Measurements from ENCODE around the gene RPS6KC1.
"Not testable (repeated sequence)": the region's sequence is repeated elsewhere in the genome, so short reads cannot be mapped to it uniquely, and the experiment has no call there.

The RPS6KC1 gene

DNA sequence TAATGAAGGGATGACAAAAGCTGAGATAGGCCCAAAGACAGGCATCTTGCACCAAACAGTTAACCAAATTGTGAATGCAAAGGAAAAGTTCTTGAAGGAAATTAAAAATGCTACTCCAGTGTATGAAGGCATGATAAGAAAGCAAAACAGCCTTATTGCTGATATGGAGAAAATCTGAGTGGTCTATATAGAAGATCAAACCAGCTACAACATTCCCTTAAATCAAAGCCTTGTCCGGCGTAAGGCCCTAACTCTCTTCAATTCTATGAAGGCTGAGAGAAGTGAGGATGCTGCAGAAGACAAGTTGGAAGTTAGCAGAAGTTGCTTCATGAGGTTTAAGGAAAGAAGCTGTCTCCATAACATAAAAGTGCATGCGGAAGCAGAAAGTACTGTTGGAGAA, 31.0 kb upstream of the RPS6KC1 start:
- H3K4me2 ChIP-seq = no peak overlapping the region
- peaks cover 1% of the 10 kb centered on the region; the same call in 1 of the 2 replicates for H3K79me2 ChIP-seq (ENCODE audit: insufficient read depth, low read depth)
- H3K4me3 ChIP-seq (IDR thresholded peaks at IDR 0.05; ENCODE audit: insufficient read depth, low read depth, low read length) = no peak overlapping the region
- no peak overlapping the region for H3K9ac ChIP-seq
- no peaks in the 10 kb centered on the region for H3K4me1 ChIP-seq (ENCODE audit: low read depth, poor library complexity, severe bottlenecking)
- no peaks in the 10 kb centered on the region for H4K20me1 ChIP-seq (ENCODE audit: insufficient read depth)
- no peaks in the 10 kb centered on the region for H3K36me3 ChIP-seq (ENCODE audit: insufficient read depth)
- H2AFZ ChIP-seq (ENCODE audit: low read depth) = no peak overlapping the region
- TF ChIP-seq, protein P1, sequence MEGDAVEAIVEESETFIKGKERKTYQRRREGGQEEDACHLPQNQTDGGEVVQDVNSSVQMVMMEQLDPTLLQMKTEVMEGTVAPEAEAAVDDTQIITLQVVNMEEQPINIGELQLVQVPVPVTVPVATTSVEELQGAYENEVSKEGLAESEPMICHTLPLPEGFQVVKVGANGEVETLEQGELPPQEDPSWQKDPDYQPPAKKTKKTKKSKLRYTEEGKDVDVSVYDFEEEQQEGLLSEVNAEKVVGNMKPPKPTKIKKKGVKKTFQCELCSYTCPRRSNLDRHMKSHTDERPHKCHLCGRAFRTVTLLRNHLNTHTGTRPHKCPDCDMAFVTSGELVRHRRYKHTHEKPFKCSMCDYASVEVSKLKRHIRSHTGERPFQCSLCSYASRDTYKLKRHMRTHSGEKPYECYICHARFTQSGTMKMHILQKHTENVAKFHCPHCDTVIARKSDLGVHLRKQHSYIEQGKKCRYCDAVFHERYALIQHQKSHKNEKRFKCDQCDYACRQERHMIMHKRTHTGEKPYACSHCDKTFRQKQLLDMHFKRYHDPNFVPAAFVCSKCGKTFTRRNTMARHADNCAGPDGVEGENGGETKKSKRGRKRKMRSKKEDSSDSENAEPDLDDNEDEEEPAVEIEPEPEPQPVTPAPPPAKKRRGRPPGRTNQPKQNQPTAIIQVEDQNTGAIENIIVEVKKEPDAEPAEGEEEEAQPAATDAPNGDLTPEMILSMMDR (conservative IDR thresholded peaks at IDR 0.05; ENCODE audit: low read depth, low read length) = no peak
- no peaks in the 10 kb centered on the region for H3K27me3 ChIP-seq (ENCODE audit: insufficient read depth, low read depth)
- no peak overlapping the region for H3K27ac ChIP-seq

DNA sequence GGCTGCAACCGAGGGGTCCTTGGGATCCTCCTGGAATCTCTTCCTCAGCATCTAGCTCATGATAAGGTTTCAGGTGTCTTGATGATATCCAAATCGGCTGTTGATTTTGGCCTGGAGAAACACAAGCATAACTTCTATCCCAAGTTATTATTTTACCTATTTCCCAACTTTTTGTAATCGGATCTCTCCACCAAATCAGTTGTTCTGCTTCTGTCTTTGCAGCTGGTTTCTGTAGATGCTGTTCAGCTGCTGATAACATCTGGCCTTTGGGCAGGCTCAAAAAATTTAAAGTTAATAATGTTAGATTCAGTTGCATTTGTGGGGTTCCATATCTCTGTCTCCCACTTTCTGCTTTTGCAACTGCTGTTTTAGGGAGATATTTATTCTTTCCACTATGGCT, 24.0 kb upstream of the RPS6KC1 start:
- not testable (repeated sequence) for H3K4me3 ChIP-seq (IDR thresholded peaks at IDR 0.05; ENCODE audit: insufficient read depth, low read depth, low read length); H4K20me1 ChIP-seq (ENCODE audit: insufficient read depth); H3K36me3 ChIP-seq (ENCODE audit: insufficient read depth); H3K9ac ChIP-seq; H2AFZ ChIP-seq (ENCODE audit: low read depth); H3K4me1 ChIP-seq (ENCODE audit: low read depth, poor library complexity, severe bottlenecking); H3K4me2 ChIP-seq; H3K27ac ChIP-seq; H3K79me2 ChIP-seq (ENCODE audit: insufficient read depth, low read depth); H3K27me3 ChIP-seq (ENCODE audit: insufficient read depth, low read depth)

DNA sequence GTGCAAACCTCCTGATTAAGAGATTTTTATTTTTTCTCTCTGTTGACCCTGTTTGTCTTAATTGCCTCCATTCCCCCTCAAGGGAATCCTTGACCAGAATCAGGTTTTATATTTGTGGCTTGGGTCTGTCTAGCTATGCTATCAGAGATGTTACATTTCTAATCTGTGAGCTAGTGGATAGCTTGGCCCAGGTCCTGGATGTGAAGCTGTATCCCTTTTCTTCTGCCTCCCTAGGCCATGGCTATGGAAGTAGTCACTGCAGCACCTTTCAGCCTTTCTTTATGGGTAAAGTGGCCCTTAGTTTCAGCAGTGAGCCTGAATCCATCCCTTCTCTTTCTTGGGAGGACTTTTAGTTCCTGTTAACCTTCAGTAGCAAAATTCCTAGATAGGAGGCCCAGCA, 18.4 kb upstream of the RPS6KC1 start:
- no peak overlapping the region for H3K27ac ChIP-seq
- TF ChIP-seq, protein P1 (conservative IDR thresholded peaks at IDR 0.05; ENCODE audit: low read depth, low read length) = no peak
- no peak overlapping the region for H3K4me2 ChIP-seq

DNA sequence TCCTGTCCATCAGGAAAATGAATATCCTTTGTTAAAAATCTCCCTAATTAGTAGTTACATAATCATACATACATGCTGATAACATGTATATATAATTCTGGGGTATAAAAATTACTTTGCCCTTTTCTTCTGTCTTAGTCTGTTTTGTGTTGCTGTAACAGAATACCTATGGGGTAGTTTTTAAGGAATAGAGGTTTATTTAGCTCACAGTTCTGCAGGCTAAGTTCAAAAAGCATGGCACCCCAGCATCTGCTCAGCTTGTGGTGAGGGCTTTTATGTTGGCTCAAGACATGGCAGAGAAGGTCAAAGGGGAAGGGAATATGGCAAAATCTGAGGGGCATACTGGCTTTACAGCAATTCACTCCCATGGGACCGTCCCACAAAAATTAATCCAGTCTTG, 16.3 kb upstream of the RPS6KC1 start:
- no peaks in the 10 kb centered on the region for H3K36me3 ChIP-seq (ENCODE audit: insufficient read depth)
- no peak overlapping the region for H3K4me3 ChIP-seq (IDR thresholded peaks at IDR 0.05; ENCODE audit: insufficient read depth, low read depth, low read length)
- no peaks in the 10 kb centered on the region for H3K79me2 ChIP-seq (ENCODE audit: insufficient read depth, low read depth)
- TF ChIP-seq, protein P1 (conservative IDR thresholded peaks at IDR 0.05; ENCODE audit: low read depth, low read length) = no peak
- no peaks in the 10 kb centered on the region for H3K4me1 ChIP-seq (ENCODE audit: low read depth, poor library complexity, severe bottlenecking)
- H3K27ac ChIP-seq = no peak overlapping the region
- no peaks in the 10 kb centered on the region for H4K20me1 ChIP-seq (ENCODE audit: insufficient read depth)
- H3K9ac ChIP-seq = no peak overlapping the region
- H3K4me2 ChIP-seq = no peak overlapping the region
- H2AFZ ChIP-seq (ENCODE audit: low read depth) = no peak overlapping the region
- H3K27me3 ChIP-seq (ENCODE audit: insufficient read depth, low read depth) = no peaks in the 10 kb centered on the region

More for the DNA sequence above, 18.4 kb upstream of the RPS6KC1 start:
- Histone ChIP-seq H3K79me2 (ENCODE audit: insufficient read depth, low read depth) (no peaks in the 10 kb centered on the region), H4K20me1 (ENCODE audit: insufficient read depth) (no peaks in the 10 kb centered on the region), H3K4me3 (IDR thresholded peaks at IDR 0.05; ENCODE audit: insufficient read depth, low read depth, low read length) (no peak overlapping the region), H3K36me3 (ENCODE audit: insufficient read depth) (no peaks in the 10 kb centered on the region), H3K9ac (no peak overlapping the region), H2AFZ (ENCODE audit: low read depth) (no peak overlapping the region), H3K4me1 (ENCODE audit: low read depth, poor library complexity, severe bottlenecking) (no peaks in the 10 kb centered on the region), H3K27me3 (ENCODE audit: insufficient read depth, low read depth) (no peaks in the 10 kb centered on the region)

DNA sequence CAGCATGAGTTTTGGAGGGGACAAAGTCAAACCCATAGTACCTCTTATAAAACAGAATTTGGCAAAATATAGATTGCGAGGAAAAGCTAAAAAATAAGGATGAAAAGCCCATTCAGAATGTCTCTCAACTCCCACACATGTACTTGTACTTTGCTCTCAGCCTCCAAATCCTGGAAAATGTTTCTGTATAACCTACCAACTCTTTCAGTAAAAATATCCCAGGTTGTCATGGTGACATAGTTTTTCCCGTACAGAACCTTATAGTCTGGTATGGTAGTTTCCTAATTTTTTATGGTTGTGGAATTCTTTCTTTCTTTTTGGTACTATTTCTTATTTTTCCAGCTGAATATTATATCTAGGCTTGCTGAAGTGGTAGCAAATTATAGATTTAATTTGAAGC, 15.5 kb upstream of the RPS6KC1 start:
- no peaks in the 10 kb centered on the region for H3K27me3 ChIP-seq (ENCODE audit: insufficient read depth, low read depth)
- H4K20me1 ChIP-seq (ENCODE audit: insufficient read depth) = no peaks in the 10 kb centered on the region
- no peaks in the 10 kb centered on the region for H3K36me3 ChIP-seq (ENCODE audit: insufficient read depth)
- H3K79me2 ChIP-seq (ENCODE audit: insufficient read depth, low read depth) = no peaks in the 10 kb centered on the region
- H3K4me3 ChIP-seq (IDR thresholded peaks at IDR 0.05; ENCODE audit: insufficient read depth, low read depth, low read length) = no peak overlapping the region
- no peaks in the 10 kb centered on the region for H3K4me1 ChIP-seq (ENCODE audit: low read depth, poor library complexity, severe bottlenecking)
- TF ChIP-seq, protein P1 (conservative IDR thresholded peaks at IDR 0.05; ENCODE audit: low read depth, low read length) = no peak
- no peak overlapping the region for H3K4me2 ChIP-seq
- H2AFZ ChIP-seq (ENCODE audit: low read depth) = no peak overlapping the region
- no peak overlapping the region for H3K9ac ChIP-seq
- H3K27ac ChIP-seq = no peak overlapping the region
